Raji (cell line): Measurements from ENCODE around the gene ZNF490.

Source experiments
- POLR2A ChIP-seq: IDR thresholded peaks from 2 replicates; pipeline ENCODE4 v1.6.1; 2011; ENCODE audit warnings: low read depth, low read length, control low read depth; ENCODE audit not compliant: insufficient read depth

The ZNF490 gene

DNA sequence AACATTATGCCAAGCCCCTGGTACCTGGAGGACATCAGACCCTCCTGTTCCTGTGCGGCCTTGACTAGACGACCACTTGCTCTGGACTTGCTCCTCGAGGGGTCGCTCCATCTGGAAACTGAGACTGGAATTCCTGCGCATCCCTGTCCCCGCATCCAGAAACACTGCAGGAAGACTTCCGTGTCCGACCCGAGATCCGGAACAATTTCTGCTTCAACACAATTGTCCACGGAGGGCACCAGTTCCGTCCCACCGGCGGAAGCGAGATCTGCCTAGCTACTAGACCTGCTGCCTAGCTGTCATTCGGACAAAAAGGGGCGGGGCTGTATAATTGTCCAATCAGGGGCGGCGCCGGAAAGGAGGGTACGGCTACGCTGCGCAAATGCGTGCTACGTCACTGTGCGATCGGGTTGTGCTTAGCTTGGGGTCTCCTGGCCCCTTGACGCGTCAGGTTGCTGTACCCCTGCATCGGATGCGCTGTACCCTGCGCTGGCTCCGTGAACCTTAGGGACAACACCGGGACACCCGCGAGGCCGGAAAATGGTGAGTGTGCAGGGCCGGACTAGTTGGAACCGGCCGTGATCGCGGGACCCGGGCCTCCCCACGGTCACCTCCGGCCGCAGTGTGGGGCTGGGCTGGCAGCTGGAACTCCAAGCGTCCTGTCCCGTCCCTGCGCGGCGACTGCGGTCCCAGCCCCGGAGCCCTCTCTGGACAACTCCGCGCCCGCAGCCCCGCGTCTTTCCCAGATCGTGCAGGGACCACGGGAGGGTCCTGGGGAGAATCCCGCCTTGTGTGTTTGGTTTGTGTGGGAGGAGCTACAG is at the start of gene ZNF490, which contains the start of gene ZNF791:
Gene ZNF490, minus strand, starts transcription at position 274 of the 821 bp plus-strand sequence. Its CDS starts 133 bp downstream, at position 141.
Gene ZNF791, plus strand, starts transcription at position 381 of the 821 bp plus-strand sequence. Its CDS starts 160 bp downstream, at position 541.
- peak; percentile 94 for TF ChIP-seq POLR2A

- no peak for TF ChIP-seq POLR2A
Measured at GRCh38 chr19:12657966-12658365, 47.4 kb upstream of the ZNF490 start.

- no peak for TF ChIP-seq POLR2A
Measured at GRCh38 chr19:12656899-12657571, 46.4 kb upstream of the ZNF490 start.

DNA sequence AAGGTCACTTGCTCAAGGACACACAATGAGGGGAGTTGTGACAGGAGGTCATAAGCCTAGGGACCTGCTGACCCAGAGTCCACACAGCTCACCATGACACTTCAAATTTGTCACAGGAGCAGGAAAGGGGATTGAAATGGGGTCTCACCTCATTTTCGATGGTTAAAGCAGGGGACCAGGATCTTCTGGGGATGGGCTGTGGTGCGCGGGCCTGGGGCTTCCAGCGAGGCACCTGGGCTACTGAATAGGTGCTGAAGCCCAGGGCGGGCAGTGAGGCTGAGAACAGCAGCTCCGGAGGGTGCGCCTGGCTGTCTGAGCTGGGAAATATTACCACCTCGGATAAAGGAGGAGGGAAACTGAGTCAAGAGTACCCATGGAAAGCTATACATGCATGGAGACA is 44.9 kb upstream of the ZNF490 start:
- no peak for TF ChIP-seq POLR2A

DNA sequence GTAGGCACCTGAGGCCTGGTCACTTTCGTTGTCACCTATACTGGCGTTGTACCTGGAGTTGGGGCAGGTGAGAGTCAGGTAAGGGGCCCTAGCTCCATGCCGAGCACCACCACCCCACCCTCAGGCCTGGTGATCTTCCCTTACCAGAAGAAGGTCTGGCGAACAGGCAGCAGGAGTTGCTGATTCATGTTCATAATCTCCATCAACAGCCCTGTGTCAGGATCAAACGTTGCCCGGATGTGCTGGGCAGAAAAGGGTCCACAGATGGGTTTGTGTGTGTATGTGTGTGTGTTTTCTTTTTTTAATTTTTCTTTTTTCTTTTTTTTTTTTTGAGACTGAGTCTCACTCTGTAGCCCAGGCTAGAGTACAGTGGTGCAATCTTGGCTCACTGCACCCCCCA is 41.6 kb upstream of the ZNF490 start:
- no peak for TF ChIP-seq POLR2A

DNA sequence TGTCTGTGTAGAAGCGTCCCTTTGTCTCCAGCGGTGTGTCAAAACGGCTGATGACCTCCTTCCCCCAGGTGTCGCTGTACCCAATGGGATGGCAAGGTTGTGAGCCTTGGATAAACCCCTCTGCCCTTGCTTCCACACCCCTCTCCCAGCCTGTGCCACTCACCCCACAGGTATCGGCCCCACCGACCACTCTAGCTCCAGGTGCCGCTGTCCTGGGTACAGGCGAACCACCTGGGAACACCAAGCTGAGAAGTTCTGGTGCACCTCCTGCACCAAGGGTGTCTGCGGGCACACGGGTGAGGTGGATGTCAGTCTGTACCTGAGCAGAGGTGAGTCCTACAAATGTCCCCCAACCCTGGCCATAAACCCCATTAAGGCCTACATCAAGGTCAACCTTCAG is 39.3 kb upstream of the ZNF490 start:
- no peak for TF ChIP-seq POLR2A

- TF ChIP-seq POLR2A, result no peak
Measured at GRCh38 chr19:12648088-12648487, 37.5 kb upstream of the ZNF490 start.

DNA sequence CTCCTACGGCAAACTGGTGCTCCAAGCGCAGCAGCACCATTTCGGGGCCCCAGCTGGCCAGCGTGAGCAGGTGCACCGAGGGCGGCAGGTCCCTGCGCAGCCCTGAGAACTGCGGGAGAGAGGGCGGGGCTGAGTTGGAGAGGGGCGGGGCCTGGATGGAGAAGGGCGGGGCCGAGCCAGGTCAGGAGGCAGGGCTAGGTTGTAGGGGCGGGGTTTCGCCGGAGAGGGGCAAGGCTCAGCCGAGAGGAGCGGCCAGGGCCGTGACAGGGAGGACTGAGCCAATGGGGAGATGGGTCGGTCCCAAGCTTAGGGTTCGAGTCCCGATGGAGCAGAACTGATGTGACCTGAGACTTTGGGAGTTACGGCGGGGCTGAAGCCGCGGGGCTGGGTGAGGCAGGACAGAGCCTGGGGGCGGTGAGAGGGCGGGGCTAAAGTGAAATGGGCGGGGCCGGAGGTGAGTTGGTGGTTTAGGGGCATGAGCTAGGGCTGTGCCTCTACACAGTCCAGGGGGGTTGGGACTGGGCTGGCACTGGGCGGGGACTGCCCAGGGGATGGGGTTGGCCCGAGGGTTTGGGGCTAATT is 37.0 kb upstream of the ZNF490 start:
- TF ChIP-seq POLR2A, result no peak

DNA sequence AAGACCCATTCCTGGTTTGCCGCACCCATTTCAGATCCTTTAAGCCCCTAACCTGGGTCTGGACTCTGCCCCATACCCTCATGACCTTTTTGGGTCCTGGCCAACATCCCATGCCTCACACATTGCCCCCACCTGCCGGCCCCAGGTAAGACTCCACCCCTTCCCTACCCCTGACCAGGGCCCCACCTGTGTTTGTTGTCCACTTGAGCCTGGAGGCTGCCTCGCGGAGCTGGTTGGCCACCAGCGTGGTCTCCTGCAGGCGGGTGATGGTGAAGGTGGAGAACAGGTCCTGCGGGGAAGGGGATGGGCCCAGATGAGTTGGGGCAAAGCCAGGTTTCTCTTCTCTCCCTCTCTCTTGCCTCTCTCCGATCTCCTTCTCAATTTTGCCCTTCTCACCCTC is 36.4 kb upstream of the ZNF490 start:
- TF ChIP-seq POLR2A, result no peak

GRCh38 chr19:12646551-12646950 is 35.9 kb upstream of the ZNF490 start:
- TF ChIP-seq POLR2A, result no peak

DNA sequence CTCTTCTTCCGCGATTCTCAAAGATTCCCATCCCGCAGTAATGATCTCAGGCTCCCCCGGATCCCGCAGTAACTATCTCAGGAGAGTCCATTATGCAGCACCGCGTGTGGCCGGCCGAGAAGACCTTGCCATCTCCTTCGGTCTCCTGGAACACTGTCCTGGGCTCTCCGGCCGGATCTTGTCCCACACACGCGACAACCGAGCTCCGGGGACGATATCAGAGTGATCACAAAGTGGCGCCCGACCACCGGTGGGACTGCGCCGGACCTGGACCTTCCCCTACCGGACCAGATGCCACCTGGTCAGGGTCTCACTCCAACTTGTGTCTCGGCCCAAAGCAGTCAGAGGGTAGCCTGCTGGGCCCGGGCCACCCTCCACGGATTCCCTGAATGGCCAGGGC is 31.9 kb upstream of the ZNF490 start:
- no peak for TF ChIP-seq POLR2A

DNA sequence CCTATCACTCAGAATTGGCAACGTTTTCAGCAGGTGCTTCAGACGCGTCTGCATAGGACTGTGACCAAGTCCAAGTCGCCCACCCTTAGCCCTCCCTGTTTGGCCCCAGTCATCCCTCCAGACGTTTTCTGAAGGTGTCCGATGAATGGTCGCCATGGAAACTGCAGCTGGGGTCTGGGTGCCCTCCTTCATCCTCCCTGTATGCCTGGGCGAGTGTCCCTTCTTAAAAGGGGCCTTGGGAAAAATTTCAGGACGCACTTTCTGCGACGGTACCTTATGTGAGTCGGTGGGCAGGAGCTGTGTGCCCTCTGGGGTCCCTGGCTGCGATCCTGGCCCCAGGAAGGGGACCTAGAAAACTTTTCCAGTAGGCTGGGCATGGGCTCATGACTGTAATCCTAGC is 30.8 kb upstream of the ZNF490 start:
- no peak for TF ChIP-seq POLR2A

DNA sequence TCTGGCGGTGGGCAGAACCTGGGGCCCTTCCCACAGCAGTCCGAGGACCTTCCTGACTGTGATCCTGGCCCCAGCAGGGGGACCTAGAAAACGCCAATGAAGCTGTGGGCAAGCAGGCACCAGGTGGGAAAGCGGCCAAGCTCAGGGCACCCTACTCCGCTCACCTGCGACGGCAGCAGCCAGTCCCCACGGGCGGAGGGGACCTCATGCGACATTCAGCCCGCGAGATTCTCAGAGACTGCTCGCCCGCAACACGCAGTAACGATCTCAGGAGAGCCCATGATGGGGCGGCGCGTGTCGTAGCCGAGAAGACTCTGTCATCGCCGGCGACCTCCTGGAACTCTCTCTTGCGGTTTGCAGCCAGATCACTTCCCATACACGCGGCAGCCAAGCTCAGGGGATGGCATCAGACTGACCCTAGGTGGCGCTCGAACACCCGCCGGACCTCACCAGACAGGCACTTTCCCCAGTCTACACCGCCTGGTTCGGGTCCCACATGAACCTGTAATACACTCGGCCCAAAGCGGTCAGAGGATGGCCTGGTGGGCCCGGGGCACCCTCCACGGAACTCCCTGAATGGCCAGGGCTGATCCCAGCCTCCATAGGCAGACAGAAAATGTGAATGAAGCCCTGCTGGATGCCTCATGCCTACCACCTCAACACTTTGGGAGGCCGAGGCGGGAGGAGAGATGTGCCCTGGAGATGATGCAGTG is 29.4 kb upstream of the ZNF490 start:
- TF ChIP-seq POLR2A, result no peak

DNA sequence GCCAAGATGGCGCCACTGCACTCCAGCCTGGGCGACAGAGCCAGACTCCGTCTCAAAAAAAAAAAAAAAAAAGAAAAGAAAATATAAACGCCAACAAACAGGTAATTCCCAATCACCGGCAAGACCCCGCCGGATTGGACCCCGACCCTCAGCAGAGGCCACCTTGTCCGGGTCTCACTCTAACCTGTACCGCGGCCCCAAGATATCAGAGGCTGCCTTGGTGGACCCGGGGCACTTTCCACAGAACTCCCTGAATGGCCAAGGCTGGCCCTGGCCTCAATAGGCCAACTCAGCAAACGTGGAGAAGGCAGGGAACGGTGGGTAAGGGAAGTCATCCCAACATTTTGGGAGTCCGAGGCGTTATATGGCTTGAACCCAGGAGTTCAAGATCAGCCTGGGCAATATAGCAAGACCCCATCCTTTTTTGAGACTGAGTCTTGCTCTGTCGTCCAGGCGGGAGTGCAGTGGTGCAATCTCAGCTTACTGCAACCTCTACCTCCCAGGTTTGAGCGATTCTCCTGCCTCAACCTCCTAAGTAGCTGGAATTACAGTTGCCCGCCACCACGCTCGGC is 28.1 kb upstream of the ZNF490 start:
- no peak for TF ChIP-seq POLR2A

GRCh38 chr19:12636631-12637030 is 26.0 kb upstream of the ZNF490 start:
- TF ChIP-seq POLR2A, result no peak
